Measurements from ENCODE around the gene ACAP2.

DNA sequence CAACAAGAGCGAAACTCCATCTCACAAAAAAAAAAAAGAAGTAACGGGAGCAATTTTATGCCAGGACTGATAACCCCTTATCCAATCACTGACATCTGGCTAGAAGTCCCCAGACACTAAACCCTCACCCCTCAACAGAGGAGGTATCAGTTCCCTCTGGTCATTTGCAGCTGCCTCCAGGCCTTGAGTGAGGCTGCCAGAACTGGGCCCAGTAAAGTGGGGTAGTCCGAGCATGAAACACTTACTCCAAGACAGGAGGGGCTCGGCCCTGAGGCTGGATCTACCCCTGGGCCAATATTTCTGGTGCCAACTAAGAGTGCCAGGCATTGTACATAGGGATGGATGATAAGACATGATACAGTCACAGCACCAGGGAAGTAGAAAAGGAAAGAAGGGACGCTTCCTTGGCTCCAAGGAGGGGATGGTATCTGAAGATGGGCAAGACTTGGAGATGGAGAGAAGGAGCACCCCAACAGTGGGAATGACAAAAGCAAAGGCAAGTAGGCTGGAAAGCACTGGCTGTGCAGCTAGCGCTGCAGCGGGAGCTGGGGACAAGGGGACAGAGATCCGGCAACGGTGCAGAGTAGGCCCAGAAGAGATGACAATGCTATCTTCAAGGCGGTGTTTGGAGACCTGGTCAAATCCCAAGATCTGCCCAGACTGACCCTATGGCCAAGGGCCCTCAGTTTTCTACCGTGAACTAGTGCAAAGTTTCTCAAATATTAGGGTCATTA is 174.1 kb downstream of the ACAP2 start:
- TF ChIP-seq, protein P1, sequence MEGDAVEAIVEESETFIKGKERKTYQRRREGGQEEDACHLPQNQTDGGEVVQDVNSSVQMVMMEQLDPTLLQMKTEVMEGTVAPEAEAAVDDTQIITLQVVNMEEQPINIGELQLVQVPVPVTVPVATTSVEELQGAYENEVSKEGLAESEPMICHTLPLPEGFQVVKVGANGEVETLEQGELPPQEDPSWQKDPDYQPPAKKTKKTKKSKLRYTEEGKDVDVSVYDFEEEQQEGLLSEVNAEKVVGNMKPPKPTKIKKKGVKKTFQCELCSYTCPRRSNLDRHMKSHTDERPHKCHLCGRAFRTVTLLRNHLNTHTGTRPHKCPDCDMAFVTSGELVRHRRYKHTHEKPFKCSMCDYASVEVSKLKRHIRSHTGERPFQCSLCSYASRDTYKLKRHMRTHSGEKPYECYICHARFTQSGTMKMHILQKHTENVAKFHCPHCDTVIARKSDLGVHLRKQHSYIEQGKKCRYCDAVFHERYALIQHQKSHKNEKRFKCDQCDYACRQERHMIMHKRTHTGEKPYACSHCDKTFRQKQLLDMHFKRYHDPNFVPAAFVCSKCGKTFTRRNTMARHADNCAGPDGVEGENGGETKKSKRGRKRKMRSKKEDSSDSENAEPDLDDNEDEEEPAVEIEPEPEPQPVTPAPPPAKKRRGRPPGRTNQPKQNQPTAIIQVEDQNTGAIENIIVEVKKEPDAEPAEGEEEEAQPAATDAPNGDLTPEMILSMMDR (conservative IDR thresholded peaks at IDR 0.05; ENCODE audit: low read depth in 2 of 2) = no peak
- TF ChIP-seq POLR2AphosphoS5 (IDR thresholded peaks at IDR 0.05; ENCODE audit: low read depth) (no peak), EZH2phosphoT487 (IDR thresholded peaks at IDR 0.05; ENCODE audit: unreplicated experiment) (no peak), EZH2 (IDR thresholded peaks at IDR 0.05; ENCODE audit: low read depth, unreplicated experiment) (no peak)
- TF ChIP-seq, protein P2, sequence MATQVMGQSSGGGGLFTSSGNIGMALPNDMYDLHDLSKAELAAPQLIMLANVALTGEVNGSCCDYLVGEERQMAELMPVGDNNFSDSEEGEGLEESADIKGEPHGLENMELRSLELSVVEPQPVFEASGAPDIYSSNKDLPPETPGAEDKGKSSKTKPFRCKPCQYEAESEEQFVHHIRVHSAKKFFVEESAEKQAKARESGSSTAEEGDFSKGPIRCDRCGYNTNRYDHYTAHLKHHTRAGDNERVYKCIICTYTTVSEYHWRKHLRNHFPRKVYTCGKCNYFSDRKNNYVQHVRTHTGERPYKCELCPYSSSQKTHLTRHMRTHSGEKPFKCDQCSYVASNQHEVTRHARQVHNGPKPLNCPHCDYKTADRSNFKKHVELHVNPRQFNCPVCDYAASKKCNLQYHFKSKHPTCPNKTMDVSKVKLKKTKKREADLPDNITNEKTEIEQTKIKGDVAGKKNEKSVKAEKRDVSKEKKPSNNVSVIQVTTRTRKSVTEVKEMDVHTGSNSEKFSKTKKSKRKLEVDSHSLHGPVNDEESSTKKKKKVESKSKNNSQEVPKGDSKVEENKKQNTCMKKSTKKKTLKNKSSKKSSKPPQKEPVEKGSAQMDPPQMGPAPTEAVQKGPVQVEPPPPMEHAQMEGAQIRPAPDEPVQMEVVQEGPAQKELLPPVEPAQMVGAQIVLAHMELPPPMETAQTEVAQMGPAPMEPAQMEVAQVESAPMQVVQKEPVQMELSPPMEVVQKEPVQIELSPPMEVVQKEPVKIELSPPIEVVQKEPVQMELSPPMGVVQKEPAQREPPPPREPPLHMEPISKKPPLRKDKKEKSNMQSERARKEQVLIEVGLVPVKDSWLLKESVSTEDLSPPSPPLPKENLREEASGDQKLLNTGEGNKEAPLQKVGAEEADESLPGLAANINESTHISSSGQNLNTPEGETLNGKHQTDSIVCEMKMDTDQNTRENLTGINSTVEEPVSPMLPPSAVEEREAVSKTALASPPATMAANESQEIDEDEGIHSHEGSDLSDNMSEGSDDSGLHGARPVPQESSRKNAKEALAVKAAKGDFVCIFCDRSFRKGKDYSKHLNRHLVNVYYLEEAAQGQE (IDR thresholded peaks at IDR 0.05; ENCODE audit: unreplicated experiment) = no peak
- TF ChIP-seq, protein P3, sequence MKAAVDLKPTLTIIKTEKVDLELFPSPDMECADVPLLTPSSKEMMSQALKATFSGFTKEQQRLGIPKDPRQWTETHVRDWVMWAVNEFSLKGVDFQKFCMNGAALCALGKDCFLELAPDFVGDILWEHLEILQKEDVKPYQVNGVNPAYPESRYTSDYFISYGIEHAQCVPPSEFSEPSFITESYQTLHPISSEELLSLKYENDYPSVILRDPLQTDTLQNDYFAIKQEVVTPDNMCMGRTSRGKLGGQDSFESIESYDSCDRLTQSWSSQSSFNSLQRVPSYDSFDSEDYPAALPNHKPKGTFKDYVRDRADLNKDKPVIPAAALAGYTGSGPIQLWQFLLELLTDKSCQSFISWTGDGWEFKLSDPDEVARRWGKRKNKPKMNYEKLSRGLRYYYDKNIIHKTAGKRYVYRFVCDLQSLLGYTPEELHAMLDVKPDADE (IDR thresholded peaks at IDR 0.05) = no peak
- TF ChIP-seq, protein P4, sequence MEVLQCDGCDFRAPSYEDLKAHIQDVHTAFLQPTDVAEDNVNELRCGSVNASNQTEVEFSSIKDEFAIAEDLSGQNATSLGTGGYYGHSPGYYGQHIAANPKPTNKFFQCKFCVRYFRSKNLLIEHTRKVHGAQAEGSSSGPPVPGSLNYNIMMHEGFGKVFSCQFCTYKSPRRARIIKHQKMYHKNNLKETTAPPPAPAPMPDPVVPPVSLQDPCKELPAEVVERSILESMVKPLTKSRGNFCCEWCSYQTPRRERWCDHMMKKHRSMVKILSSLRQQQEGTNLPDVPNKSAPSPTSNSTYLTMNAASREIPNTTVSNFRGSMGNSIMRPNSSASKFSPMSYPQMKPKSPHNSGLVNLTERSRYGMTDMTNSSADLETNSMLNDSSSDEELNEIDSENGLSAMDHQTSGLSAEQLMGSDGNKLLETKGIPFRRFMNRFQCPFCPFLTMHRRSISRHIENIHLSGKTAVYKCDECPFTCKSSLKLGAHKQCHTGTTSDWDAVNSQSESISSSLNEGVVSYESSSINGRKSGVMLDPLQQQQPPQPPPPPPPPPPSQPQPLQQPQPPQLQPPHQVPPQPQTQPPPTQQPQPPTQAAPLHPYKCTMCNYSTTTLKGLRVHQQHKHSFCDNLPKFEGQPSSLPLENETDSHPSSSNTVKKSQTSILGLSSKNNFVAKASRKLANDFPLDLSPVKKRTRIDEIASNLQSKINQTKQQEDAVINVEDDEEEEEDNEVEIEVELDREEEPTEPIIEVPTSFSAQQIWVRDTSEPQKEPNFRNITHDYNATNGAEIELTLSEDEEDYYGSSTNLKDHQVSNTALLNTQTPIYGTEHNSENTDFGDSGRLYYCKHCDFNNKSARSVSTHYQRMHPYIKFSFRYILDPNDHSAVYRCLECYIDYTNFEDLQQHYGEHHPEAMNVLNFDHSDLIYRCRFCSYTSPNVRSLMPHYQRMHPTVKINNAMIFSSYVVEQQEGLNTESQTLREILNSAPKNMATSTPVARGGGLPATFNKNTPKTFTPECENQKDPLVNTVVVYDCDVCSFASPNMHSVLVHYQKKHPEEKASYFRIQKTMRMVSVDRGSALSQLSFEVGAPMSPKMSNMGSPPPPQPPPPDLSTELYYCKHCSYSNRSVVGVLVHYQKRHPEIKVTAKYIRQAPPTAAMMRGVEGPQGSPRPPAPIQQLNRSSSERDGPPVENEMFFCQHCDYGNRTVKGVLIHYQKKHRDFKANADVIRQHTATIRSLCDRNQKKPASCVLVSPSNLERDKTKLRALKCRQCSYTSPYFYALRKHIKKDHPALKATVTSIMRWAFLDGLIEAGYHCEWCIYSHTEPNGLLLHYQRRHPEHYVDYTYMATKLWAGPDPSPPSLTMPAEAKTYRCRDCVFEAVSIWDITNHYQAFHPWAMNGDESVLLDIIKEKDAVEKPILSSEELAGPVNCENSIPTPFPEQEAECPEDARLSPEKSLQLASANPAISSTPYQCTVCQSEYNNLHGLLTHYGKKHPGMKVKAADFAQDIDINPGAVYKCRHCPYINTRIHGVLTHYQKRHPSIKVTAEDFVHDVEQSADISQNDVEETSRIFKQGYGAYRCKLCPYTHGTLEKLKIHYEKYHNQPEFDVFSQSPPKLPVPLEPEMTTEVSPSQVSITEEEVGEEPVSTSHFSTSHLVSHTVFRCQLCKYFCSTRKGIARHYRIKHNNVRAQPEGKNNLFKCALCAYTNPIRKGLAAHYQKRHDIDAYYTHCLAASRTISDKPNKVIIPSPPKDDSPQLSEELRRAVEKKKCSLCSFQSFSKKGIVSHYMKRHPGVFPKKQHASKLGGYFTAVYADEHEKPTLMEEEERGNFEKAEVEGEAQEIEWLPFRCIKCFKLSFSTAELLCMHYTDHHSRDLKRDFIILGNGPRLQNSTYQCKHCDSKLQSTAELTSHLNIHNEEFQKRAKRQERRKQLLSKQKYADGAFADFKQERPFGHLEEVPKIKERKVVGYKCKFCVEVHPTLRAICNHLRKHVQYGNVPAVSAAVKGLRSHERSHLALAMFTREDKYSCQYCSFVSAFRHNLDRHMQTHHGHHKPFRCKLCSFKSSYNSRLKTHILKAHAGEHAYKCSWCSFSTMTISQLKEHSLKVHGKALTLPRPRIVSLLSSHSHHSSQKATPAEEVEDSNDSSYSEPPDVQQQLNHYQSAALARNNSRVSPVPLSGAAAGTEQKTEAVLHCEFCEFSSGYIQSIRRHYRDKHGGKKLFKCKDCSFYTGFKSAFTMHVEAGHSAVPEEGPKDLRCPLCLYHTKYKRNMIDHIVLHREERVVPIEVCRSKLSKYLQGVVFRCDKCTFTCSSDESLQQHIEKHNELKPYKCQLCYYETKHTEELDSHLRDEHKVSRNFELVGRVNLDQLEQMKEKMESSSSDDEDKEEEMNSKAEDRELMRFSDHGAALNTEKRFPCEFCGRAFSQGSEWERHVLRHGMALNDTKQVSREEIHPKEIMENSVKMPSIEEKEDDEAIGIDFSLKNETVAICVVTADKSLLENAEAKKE (CRISPR knock-in tag; IDR thresholded peaks at IDR 0.05) = no peak
